ENCODE data around the gene TNFSF15. TPM values are rescaled to one million over a fixed set of nuclear protein-coding genes. Genes with fewer than 3 reads are reported as not detected.

Gene TNFSF15
- total RNA-seq: 0.11 TPM
- long read RNA-seq: 0 reads

DNA sequence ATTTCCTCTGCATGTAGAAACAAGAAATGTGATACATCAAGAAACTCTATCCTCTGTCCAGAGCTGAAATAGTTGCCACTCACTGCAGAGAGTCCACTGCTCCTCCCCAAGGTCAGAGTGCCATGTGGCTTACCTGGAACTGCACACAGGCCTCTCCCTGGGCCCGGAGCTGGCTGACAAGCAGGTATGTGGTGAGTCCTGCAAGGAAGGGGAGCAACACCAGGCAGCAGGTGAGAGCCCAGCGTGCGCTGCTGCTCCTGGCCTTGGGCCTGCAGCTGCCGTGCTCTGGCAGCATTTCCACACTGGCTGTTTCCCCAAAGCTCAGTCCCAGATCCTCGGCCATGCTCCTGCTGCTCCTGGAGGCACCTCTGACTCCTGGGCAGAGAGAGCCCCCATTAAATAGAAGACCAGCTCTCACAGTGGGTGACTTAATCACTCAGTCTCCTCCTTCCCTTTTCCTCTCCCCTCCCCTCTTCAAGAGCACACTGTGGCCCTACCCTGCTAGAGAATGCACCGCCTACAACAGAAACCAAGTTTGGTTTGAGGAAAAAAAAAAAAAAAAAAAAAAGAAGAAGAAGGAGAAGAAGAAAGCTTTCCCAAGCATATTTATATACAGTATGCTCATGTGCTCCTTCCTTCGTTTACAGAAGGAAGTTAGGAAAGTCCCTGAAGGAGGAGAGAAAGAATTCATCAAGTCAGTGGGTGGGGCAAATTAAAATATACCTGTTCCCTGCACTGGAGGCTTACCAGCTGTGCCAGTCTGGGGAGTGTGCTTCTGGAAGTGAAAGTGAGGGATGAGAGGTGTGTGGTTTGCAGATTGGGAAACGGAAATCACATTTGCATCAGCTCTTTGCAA lies at the start of gene TNFSF15:
Gene TNFSF15 (minus strand): TSS at position 370 of the 856 bp plus-strand sequence. CDS start 27 bp downstream, at position 343.
- Histone ChIP-seq H3K27me3 (ENCODE audit: low read depth) (peaks cover 31% of the 10 kb centered on the region), H3K4me1 (peaks cover 3% of the 10 kb centered on the region), H3K36me3 (no peaks in the 10 kb centered on the region), H3K9me3 (replicated peaks) (no peaks in the 10 kb centered on the region), H3K27ac (replicated peaks) (no peak within 1 kb of the TSS), H3K4me3 (no peak within 1 kb of the TSS)
- TF ChIP-seq CTCF (IDR thresholded peaks at IDR 0.05; ENCODE audit: borderline replicate concordance): no peak
- intact Hi-C loops (cut with micrococcal nuclease): no loop called here
- no peak for DNase-seq

- Histone ChIP-seq H3K4me3 (no peak overlapping the region), H3K9me3 (replicated peaks) (no peaks in the 10 kb centered on the region), H3K4me1 (no peaks in the 10 kb centered on the region), H3K27ac (replicated peaks) (no peak overlapping the region), H3K27me3 (ENCODE audit: low read depth) (peaks cover 13% of the 10 kb centered on the region), H3K36me3 (no peaks in the 10 kb centered on the region)
- intact Hi-C loops (cut with micrococcal nuclease): no loop called here
- no peak for TF ChIP-seq CTCF (IDR thresholded peaks at IDR 0.05; ENCODE audit: borderline replicate concordance)
- DNase-seq: no peak
Measured at GRCh38 chr9:114855488-114855887, 49.6 kb upstream of the TNFSF15 start.

GRCh38 chr9:114854736-114855355 lies 49.0 kb upstream of the TNFSF15 start:
- Histone ChIP-seq H3K36me3 (no peaks in the 10 kb centered on the region), H3K27ac (replicated peaks) (no peak overlapping the region), H3K4me3 (no peak overlapping the region), H3K27me3 (ENCODE audit: low read depth) (peaks cover 13% of the 10 kb centered on the region), H3K4me1 (no peaks in the 10 kb centered on the region), H3K9me3 (replicated peaks) (no peaks in the 10 kb centered on the region)
- intact Hi-C loops (cut with micrococcal nuclease): no loop called here
- DNase-seq: no peak
- no peak for TF ChIP-seq CTCF (IDR thresholded peaks at IDR 0.05; ENCODE audit: borderline replicate concordance)

DNA sequence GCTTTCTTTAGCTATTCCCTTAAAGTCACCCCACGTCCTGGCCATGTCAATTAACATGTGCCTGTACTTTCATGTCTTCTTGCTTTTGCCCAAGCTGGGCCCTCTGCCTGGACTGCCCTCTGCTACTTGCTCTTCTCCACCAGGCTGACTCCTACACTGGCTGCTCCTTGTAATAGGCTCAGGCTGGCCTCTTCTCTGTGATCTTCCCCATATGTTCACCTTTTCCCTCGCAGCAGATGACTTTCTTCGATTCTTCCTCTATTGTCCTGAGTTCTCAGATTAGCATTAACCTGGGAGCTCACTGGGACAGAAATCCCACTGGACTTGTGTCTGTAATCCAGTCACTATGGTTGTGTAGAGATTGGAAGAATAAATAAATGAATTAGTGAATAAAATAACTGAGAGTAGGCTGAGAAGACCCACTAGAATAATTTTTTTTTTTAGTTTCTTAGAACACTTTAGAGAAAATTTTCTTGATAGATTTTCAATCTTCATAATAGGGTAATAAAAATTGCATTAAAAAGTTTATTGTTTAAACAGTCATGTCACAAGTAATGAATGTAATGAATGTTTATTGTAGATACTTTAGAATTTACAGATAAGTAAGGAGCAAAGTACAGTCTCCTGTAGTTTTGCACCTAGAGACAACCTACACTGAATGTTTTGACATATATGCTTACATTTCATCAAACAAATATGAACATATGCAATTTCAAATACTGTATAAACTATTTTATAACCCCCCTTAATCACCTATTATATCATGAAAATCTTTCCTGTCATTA lies 47.4 kb upstream of the TNFSF15 start:
- Histone ChIP-seq H3K4me3 (no peak overlapping the region), H3K27me3 (ENCODE audit: low read depth) (peaks cover 12% of the 10 kb centered on the region), H3K9me3 (replicated peaks) (no peaks in the 10 kb centered on the region), H3K36me3 (no peaks in the 10 kb centered on the region), H3K4me1 (no peaks in the 10 kb centered on the region), H3K27ac (replicated peaks) (no peak overlapping the region)
- intact Hi-C loops (cut with micrococcal nuclease): no loop called here
- no peak for TF ChIP-seq CTCF (IDR thresholded peaks at IDR 0.05; ENCODE audit: borderline replicate concordance)
- no peak for DNase-seq

DNA sequence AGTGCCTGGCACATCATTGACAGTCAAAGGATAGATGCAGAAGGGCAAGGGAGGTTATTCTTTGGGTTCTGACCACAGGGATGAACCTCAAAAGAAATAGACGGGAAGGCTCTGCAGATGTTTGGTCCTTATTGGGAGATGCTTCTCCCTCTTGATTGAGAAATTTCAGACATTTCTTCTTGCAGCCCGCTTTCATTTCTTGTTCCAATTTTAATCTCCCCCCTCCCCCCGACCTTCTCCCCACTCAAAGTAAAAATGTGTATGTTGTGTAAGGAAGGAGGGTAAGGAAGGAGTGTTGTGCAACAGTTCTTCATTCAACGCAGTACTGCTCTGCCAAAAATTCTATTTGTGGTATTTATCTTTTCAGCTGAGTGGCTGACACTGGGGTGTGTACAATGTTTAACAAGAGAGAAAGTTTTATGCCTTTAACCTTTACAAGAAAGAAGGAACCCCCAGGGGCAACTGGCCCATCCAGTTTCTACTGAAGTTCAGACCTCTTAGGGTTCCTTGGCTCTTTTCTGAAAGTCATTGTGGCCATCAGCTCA lies 46.3 kb upstream of the TNFSF15 start:
- no peak for TF ChIP-seq CTCF (IDR thresholded peaks at IDR 0.05; ENCODE audit: borderline replicate concordance)
- Histone ChIP-seq H3K27ac (replicated peaks) (no peak overlapping the region), H3K4me1 (no peaks in the 10 kb centered on the region), H3K27me3 (ENCODE audit: low read depth) (peaks cover under 1% of the 10 kb centered on the region), H3K9me3 (replicated peaks) (no peaks in the 10 kb centered on the region), H3K4me3 (no peak overlapping the region), H3K36me3 (no peaks in the 10 kb centered on the region)
- DNase-seq: no peak
- intact Hi-C loops (cut with micrococcal nuclease): no loop called here

Measured in left ventricle myocardium inferior (tissue), 1 donor.